Dedifferentiated amniotic fluid mesenchymal stem cell (primary cell): ENCODE measurements around the gene FAM111A.

ENCODE experiments used
- DNase-seq: peaks from one replicate; pipeline ENCODE4 v3.0.0-alpha.2; 2016; ENCODE audit errors: extremely low spot score

Gene FAM111A

GRCh38 chr11:59141673-59142460 is 789 bp upstream of the FAM111A start:
- DNase-seq: peak; percentile 52

DNA sequence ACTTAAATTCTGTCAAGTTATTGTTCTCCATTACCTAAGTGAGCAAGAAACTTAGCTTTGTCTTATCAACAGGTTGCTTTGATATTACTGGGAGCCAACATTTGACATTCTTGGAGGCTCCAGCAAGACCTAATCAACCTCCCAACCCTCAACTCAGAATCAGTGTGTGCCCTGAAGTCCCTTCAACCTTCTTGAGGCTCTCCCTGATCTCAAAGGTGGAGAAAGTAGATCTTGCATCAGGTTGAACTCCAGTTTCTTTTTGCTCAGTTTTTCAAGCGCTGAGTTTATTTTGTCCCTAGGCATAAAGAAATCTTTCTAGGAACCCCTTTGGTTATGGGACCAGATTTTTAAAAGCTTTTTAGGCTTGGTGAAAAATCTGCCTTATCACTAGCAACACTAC is 1.4 kb downstream of the FAM111A start:
- no peak for DNase-seq

DNA sequence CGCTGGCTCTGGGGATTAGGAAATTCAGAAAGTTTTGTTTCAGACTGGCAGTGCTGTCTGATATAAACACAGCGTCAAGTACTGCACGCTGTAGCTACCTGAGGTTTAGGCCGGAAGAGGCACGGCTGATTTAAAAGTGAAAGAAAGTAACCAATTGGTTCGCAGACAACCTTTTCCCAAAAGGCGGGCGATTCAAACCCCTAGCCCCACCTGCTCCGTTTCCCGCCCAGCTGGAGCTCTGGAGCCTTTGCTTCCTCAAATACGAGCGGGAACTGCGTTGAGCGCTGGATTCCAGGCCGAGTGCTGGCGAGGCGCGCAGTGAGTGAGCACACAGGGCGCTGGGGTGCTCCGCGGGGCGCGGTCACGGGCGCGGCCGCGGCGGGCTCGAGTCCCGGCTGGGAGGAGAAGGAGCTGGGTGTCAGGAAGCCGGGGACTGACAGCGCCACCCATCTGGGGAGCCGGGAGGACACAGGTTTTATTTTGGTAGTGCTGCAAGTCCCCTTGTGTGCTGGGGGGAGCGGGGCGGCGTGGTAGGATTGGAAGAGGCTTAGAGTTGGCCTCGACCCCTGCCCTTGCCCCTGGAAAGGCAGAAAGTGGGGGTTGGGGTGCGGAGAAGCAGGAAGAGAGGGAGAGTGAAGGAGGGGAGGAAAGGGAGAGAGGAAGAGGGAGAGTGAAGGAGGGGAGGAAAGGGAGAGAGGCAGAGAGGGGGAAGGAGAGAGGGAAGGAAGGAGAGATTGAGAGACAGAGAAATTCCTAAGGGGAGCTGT is 2.1 kb downstream of the FAM111A start:
- DNase-seq: peak; percentile 81

- no peak for DNase-seq
Measured at GRCh38 chr11:59145534-59145933, 2.9 kb downstream of the FAM111A start.

DNA sequence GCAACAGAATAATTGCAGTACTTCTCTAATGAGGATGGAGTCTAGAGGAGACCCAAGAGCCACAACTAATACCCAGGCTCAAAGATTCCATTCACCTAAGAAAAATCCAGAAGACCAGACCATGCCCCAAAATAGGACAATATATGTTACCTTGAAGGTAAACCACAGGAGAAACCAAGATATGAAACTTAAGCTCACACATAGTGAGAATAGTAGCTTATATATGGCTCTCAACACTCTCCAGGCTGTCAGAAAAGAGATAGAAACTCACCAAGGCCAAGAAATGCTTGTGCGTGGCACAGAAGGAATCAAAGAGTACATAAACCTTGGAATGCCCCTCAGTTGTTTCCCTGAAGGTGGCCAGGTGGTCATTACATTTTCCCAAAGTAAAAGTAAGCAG is 9.1 kb downstream of the FAM111A start:
- DNase-seq: no peak

GRCh38 chr11:59152312-59152951 is 9.8 kb downstream of the FAM111A start:
- DNase-seq: no peak

DNA sequence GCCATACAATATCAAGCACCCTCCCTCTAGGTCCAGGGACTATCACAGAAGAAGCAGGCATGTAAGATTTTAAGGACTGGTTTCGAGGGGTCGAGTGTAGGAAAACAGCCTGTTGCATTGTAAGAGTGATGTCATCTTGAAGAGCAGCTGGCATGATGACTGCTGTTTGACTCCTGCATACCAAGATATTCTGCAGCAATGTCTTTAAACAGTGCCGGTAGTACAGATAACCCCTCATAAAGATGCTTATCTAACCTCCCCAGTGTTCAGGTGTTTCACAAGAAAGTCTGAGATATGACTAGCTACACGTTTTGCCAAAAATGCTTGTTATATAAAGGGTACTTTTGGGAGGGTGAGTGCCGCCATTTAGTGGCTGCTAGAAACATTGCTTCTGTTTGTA is 12.0 kb downstream of the FAM111A start:
- no peak for DNase-seq

DNA sequence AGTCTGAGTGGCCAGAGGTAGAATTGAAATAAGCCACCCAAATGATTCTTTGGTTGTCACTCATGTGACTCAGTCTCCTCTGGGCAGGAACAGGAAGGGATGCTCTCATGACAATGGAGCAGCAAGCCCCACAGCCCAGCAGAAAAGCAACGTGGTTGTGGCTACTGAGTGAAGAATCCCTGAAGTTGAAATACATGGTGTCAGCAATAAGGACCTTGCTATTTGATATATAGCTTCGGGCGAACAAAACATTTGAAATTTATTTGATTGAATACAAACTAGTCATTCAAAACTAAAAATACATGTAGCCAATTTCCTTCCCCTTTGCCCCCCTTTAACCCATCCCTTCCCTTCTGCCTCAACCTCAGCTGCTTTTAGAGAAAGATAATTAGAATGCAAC is 14.8 kb downstream of the FAM111A start:
- no peak for DNase-seq

- peak; percentile 82 for DNase-seq
Measured at GRCh38 chr11:59158206-59159068, 15.8 kb downstream of the FAM111A start.

DNA sequence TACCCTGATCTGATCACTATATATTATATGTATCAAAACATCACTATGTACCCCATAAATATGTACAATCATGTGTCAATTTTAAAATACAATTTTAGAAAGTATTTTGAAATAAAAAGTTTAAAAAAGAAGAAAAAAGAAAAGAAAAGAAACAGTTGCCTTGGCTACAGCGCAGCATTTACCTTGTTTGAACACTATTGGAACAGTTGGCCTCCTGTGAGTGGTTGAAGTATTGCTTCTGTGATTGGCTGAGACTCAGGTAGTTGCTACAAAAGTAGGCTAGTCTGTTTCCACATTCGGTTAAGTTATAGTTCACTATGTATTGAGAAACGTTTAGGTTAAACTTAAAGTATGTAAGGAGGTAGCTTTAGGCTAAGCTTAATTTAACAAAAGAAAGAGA is 21.4 kb downstream of the FAM111A start:
- peak; percentile 7 for DNase-seq

DNA sequence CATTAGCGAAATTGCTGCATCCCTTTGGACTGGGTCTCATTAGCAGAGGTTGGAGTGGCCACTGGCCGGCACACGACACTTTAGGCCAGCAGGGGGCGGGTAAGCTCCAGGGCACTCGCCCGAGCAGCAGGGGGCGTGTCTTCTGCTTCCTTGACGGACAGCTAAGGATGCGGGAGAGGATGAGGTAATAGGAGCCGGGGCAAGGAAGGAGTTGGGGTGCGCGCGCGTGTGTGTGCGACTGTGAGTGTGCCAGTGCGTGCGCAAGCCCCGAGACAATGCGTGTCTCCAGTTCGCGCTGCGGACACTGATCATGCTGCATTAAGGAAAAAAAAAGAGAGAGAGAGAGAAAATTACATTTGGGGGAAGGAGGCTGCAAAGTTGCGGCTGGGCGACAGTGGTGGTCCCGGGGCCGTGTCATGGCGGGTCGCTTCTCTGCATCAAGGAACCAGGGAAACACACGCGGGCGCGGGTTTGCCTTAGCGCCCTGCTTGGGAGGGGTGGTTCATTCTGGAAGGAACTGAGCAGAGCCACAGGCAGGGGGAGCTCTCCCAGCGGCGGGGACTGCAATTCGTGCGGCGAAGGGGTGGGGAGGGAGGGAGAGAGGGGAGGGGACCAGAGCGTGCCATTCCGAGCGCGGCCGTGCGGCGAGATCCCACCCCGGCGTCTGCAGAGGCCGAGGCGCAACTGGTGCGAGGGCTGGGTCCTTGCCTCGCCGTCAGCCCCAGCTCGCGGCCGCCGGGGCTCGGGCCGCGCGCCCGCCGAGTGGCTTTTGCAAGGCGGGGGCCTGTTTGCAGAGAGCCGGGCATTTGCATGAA is 29.1 kb downstream of the FAM111A start, which contains the start of gene DTX4:
Gene DTX4, plus strand, starts transcription at position 625 of the 815 bp plus-strand sequence. CDS start 464 bp downstream, outside the sequence.
- DNase-seq: peak; percentile 88

DNA sequence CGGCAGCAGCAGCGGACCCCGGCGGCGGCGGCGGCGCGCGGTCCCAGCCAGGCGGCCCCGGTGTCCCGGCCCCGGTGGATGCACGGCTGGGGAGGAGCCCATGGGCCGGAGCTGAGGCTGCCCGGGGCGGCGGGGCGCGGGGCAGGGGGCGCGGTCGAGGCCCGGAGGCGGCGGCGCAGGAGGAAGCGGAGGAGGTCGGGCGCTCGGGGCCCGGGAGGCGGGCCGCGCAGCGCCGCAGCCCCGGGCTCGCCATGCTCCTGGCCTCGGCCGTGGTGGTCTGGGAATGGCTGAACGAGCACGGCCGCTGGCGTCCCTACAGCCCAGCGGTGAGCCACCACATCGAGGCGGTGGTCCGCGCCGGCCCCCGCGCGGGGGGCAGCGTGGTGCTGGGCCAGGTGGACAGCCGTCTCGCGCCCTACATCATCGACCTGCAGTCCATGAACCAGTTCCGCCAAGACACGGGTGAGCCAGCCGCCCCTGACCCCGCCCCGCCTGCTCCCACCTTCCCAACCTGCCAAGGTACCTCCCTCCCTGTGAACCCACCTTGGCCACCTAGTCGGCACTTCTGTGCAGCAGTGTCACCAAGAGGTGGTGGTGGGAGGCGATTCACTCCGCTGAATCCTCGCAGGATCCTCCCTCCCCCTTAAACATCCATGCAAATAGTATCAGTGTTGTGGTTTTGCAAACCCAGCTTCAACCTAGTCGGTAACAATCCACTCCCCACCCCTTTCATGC is 29.9 kb downstream of the FAM111A start:
- DNase-seq: no peak

DNA sequence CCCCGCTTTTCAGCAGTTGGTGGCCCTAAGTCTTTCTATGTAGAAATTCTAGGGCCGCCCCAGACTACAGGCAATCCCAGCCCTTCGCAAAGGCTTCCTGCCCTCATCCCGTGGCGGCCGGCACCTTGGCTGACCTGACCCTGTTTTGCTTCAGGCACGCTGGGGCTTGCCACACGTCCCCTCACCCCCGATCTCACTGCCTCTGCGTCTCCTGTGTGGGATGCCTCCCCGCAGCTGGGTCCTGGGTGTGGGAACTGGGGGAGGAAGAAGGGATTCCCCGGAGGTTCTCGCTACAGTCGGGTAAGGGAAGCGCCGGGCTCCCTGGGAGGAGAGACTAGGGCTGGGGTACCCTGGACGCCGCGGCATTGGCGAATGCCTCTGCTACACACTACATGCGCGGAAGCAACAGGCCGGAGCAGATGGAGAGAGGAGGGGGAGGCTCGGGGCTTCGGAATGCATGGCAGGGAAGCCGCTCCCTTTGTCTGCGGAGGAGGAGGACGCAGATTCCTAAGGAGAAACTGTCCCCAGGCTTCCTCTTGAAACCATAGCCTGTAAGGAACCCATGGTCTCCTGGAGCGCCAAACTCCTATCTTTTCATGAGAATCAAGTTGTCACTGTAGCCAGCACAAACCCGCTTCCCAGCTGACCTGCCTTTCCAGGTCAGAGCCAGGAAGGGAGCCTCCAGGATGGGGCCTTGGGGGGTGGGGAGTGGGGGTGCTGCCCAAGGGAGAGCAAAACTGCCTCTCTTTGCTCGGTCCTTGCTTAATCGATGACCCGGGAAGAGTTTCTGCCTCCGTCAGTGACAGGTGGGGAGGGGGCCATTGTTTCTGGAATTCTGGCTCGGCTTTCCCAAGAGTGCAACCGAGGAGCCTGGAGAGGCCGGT is 30.7 kb downstream of the FAM111A start:
- no peak for DNase-seq

DNA sequence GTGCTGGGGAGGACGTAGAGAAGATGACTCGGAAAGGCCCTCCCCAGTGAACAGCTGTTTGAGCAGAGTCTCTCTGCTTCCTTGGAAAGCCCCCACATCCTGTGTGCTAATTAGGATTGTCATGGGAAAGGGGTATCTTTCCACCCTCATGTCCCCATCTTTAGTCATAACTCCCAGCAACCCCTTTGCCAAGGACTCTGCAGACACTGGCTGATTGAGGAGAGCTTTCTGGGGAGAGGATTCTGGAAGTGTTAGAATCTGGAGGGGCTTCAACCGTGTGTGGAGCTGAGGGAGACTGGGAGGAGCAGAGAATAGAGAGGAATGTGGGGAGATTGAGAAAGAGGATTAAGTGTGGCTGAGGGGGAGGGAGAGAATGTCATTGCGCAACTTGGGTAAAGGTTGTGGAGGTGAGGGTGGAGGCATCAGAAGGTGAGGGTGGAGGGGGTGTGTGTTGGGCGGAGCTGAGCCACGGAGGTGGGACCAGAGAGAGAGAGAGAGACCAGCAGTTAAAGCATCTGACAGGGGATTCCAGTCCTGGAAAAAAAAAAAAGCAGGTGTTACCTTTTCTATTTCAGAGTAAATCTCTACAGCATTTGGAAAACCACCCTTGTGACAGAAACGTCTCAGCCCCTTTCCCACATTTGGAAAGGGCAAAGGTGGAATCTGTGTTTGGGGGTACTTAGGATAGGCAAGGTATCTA is 31.5 kb downstream of the FAM111A start:
- no peak for DNase-seq

GRCh38 chr11:59174664-59175033 is 32.0 kb downstream of the FAM111A start:
- peak; percentile 32 for DNase-seq

GRCh38 chr11:59175091-59175501 is 32.4 kb downstream of the FAM111A start:
- DNase-seq: no peak

DNA sequence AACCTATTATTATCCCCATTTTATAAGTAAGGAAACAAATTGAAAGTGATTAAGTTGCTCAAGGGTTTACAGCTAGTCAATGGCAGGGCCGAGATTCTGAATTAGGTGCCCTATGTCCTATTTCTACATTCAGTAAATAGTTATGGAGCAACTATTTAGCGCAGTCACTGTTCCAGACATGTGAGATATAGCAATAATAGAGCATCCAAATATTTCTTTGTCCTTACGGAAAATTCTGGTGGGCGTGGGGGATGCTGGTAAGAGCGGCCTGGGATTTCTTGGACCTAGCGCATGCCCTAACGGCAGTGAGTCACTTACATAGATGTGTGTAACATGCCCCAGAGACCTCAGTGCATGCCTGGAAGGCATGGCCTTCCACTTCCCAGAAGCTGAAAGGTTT is 33.7 kb downstream of the FAM111A start:
- no peak for DNase-seq

DNA sequence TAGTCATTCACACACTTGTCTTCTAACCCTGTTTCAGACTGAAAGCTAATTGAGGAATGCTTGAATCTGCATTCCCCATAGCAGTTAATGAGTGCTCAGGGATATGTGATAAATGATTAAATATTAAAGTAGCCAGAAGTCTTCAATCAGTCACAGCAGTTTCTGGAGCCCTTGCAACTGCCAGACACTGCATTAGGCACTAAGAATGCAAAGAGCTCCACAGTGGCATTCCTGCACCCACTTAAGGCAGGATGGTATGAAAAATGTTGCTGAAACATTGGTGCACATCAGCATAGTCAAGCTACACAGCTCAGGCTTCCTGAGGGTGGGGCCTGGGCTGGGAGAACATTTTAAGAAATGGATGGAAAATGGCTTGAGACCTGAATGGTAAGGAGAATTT is 35.7 kb downstream of the FAM111A start:
- DNase-seq: no peak
